Neural progenitor cell (in vitro differentiated cells): ENCODE data around the gene ZNF564. TPM values are rescaled to one million over a fixed set of nuclear protein-coding genes. Genes with fewer than 3 reads are reported as not detected.

Experiments used
- DNase-seq: peaks from one replicate; pipeline ENCODE4 v3.0.0-alpha.2; 2016; ENCODE audit warnings: low spot score
- H2AFZ ChIP-seq: fragments of 200-600 bp; sonication (generic); replicated peaks from 2 replicates; pipeline ENCODE4 v1.6.1; 2016; ENCODE audit warnings: antibody characterized with exemption
- H3F3A ChIP-seq: fragments of 200-600 bp; sonication (generic); 2 replicates; pipeline ENCODE4 v1.6.1; 2016; ENCODE audit warnings: antibody characterized with exemption, low read depth
- H3K27ac ChIP-seq: fragments of 200-600 bp; sonication (generic); 2 replicates; pipeline ENCODE4 v1.5.1; 2016; ENCODE audit warnings: mild to moderate bottlenecking
- H3K27me3 ChIP-seq: fragments of 200-600 bp; sonication (generic); 2 replicates; pipeline ENCODE4 v1.6.1; 2016; ENCODE audit warnings: mild to moderate bottlenecking, moderate library complexity
- H3K36me3 ChIP-seq: fragments of 200-600 bp; sonication (generic); 2 replicates; pipeline ENCODE4 v1.5.1; 2016
- H3K4me1 ChIP-seq: fragments of 200-600 bp; sonication (generic); 2 replicates; pipeline ENCODE4 v1.6.1; 2016; ENCODE audit warnings: mixed run types
- H3K4me2 ChIP-seq: fragments of 200-600 bp; sonication (generic); 2 replicates; pipeline ENCODE4 v1.6.1; 2016
- H3K4me3 ChIP-seq: fragments of 200-600 bp; sonication (generic); 2 replicates; pipeline ENCODE4 v1.5.1; 2016
- H3K79me2 ChIP-seq: fragments of 200-600 bp; sonication (generic); 2 replicates; pipeline ENCODE4 v1.6.1; 2016; ENCODE audit warnings: low read depth
- H3K9ac ChIP-seq: fragments of 200-600 bp; sonication (generic); 2 replicates; pipeline ENCODE4 v1.6.1; 2016
- H3K9me3 ChIP-seq: fragments of 200-600 bp; sonication (generic); 2 replicates; pipeline ENCODE4 v1.5.1; 2016; ENCODE audit warnings: low read depth
- H4K20me1 ChIP-seq: fragments of 200-600 bp; sonication (generic); 2 replicates; pipeline ENCODE4 v1.6.1; 2016; ENCODE audit warnings: low read depth
- H3K27ac Mint-ChIP-seq: 3 replicates; pipeline ENCODE4 v1.8.0; 2021; ENCODE audit warnings: mixed read lengths
- H3K27me3 Mint-ChIP-seq: 2 replicates; pipeline ENCODE4 v1.8.0; 2022; ENCODE audit warnings: low read depth, mild to moderate bottlenecking, inconsistent platforms, moderate library complexity, mixed read lengths; ENCODE audit not compliant: insufficient read depth
- H3K36me3 Mint-ChIP-seq: 3 replicates; pipeline ENCODE4 v1.8.0; 2021; ENCODE audit warnings: mixed read lengths
- H3K4me1 Mint-ChIP-seq: 3 replicates; pipeline ENCODE4 v1.8.0; 2021; ENCODE audit warnings: mixed read lengths
- H3K4me3 Mint-ChIP-seq: 3 replicates; pipeline ENCODE4 v1.8.0; 2021; ENCODE audit warnings: mild to moderate bottlenecking, moderate library complexity, mixed read lengths
- H3K9me3 Mint-ChIP-seq: 3 replicates; pipeline ENCODE4 v1.8.0; 2020; ENCODE audit warnings: mixed read lengths
- EZH2 ChIP-seq: fragments of 200-600 bp; sonication (generic); IDR thresholded peaks from 2 replicates; pipeline ENCODE4 v1.6.1; 2017; ENCODE audit warnings: antibody characterized with exemption, mild to moderate bottlenecking, moderate library complexity
- EZH2phosphoT487 ChIP-seq: fragments of 200-600 bp; sonication (generic); IDR thresholded peaks from 2 replicates; pipeline ENCODE4 v1.6.1; 2017; ENCODE audit warnings: antibody characterized with exemption
- total RNA-seq: library from RNA; depleted of rRNA; stranded (reverse); fragments of >200 nt; gene quantifications from 2 replicates; pipeline ENCODE4 v1.2.3, GENCODE V29; 2015; ENCODE audit warnings: low replicate concordance
- TF ChIP-seq, protein P1 (sequence below): fragments of 200-600 bp; sonication (generic); IDR thresholded peaks from 2 replicates; pipeline ENCODE4 v1.5.1; 2017; ENCODE audit warnings: antibody characterized with exemption, mild to moderate bottlenecking

Gene ZNF564
- total RNA-seq, 1 donor from 2014 or later: 13.9 TPM

DNA sequence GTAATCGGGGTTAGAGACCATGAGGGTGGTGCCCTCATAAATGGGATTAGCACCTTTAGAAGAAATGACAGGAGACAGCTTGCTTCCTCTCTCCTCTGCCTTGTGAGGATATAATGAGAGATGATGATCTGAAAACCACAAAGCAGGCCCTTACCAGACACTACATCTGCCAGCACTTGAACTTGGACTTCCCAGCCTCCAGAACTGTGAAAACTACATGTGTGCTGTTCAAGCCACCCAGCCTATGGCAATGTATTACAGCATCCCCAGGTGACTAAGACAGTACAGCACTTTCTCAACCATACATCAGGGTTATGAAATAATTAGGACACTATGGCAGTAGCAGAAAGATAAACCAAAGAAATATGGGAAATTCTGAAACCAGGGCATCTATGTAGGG is 7.4 kb downstream of the ZNF564 start:
- Histone ChIP-seq H3K4me3 (no peak overlapping the region), H3K4me1 (no peaks in the 10 kb centered on the region), H2AFZ (no peak overlapping the region), H3F3A (no peaks in the 10 kb centered on the region), H3K9ac (no peak overlapping the region), H3K36me3 (peaks cover 6% of the 10 kb centered on the region), H3K4me2 (no peak overlapping the region), H3K27ac (no peak overlapping the region), H3K9me3 (no peaks in the 10 kb centered on the region), H3K27me3 (no peaks in the 10 kb centered on the region), H4K20me1 (no peaks in the 10 kb centered on the region), H3K79me2 (peaks cover 92% of the 10 kb centered on the region)
- TF ChIP-seq, protein P1, sequence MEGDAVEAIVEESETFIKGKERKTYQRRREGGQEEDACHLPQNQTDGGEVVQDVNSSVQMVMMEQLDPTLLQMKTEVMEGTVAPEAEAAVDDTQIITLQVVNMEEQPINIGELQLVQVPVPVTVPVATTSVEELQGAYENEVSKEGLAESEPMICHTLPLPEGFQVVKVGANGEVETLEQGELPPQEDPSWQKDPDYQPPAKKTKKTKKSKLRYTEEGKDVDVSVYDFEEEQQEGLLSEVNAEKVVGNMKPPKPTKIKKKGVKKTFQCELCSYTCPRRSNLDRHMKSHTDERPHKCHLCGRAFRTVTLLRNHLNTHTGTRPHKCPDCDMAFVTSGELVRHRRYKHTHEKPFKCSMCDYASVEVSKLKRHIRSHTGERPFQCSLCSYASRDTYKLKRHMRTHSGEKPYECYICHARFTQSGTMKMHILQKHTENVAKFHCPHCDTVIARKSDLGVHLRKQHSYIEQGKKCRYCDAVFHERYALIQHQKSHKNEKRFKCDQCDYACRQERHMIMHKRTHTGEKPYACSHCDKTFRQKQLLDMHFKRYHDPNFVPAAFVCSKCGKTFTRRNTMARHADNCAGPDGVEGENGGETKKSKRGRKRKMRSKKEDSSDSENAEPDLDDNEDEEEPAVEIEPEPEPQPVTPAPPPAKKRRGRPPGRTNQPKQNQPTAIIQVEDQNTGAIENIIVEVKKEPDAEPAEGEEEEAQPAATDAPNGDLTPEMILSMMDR: no peak
- TF ChIP-seq EZH2phosphoT487 (no peak), EZH2 (no peak)
- Mint-ChIP-seq H3K4me3 (no peak overlapping the region), H3K27me3 (peaks cover 2% of the 10 kb centered on the region), H3K36me3 (peaks cover 58% of the 10 kb centered on the region), H3K4me1 (no peaks in the 10 kb centered on the region), H3K27ac (no peak overlapping the region), H3K9me3 (peaks cover 67% of the 10 kb centered on the region)
- no peak for DNase-seq

DNA sequence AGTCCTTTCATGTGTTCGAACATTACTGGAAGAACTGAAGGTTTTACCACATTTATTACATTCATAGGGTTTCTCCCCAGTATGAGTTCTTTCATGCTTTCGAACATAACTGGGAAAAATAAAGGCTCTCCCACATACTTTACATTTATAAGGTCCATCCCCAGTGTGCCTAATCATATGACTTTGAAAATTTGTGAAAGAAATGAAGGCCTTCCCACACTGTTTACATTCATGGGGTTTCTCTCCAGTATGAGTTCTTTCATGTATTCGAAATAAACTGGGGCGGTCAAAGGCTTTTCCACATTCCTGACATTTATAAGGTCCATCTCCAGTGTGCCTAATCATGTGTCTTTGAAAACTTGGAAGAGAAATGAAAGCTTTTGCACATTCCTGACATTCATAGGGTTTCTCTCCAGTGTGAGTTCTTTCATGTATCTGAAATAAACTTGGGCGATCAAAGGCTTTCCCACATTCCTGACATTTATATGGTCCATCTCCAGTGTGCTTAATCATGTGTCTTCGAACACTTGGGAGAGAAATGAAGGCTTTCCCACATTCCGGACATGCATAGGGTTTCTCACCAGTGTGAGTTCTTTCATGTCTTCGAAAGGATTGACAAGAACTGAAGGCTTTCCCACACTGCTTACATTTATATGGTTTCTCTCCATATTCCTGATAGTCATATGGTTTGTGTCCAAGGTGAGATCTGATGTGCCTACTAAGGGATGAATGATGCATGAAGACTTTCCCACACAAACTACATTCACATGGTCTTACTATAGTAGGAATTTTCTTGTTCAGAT is 24.0 kb downstream of the ZNF564 start:
- H3K36me3 Mint-ChIP-seq: peaks cover 83% of the 10 kb centered on the region
- peaks cover 90% of the 10 kb centered on the region for H3K9me3 Mint-ChIP-seq
- H3K27me3 Mint-ChIP-seq: peaks cover 11% of the 10 kb centered on the region
- peak; percentile 8 for DNase-seq
- H3K4me3 Mint-ChIP-seq: no peak overlapping the region
- Histone ChIP-seq H2AFZ (no peak overlapping the region), H3K79me2 (peaks cover 24% of the 10 kb centered on the region), H3K9ac (no peak overlapping the region), H4K20me1 (no peaks in the 10 kb centered on the region), H3K36me3 (peaks cover 70% of the 10 kb centered on the region), H3K27me3 (peaks cover 12% of the 10 kb centered on the region), H3K4me1 (no peaks in the 10 kb centered on the region), H3K9me3 (peaks cover 86% of the 10 kb centered on the region), H3K27ac (no peak overlapping the region), H3K4me3 (peak overlapping the region; percentile 15), H3F3A (peaks cover 25% of the 10 kb centered on the region), H3K4me2 (no peak overlapping the region)
- no peak for TF ChIP-seq EZH2
- TF ChIP-seq, protein P1: no peak
- TF ChIP-seq EZH2phosphoT487: no peak
- H3K27ac Mint-ChIP-seq: no peak overlapping the region
- H3K4me1 Mint-ChIP-seq: no peaks in the 10 kb centered on the region

DNA sequence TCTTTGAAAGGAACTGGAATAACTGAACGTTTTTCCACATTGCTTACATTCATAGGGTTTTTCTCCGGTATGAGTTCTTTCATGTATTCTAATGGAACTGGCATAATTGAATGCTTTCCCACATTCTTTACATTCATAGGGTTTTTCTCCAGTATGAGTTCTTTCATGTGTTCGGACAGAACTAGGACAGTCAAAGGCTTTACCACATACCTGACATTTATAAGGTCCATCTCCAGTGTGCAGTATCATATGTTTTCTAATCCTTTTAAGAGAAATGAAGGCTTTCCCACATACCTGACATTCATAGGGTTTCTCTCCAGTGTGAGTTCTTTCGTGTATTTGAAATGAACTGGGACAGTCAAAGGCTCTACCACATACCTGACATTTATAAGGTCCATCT is 24.7 kb downstream of the ZNF564 start:
- no peak for DNase-seq
- Histone ChIP-seq H4K20me1 (no peaks in the 10 kb centered on the region), H3K9ac (no peak overlapping the region), H3K9me3 (peaks cover 84% of the 10 kb centered on the region), H3K79me2 (peaks cover 20% of the 10 kb centered on the region), H3F3A (peaks cover 25% of the 10 kb centered on the region), H3K4me3 (peak overlapping the region; percentile 15), H3K27me3 (peaks cover 12% of the 10 kb centered on the region), H3K36me3 (peaks cover 69% of the 10 kb centered on the region), H2AFZ (no peak overlapping the region), H3K4me2 (no peak overlapping the region), H3K27ac (no peak overlapping the region), H3K4me1 (no peaks in the 10 kb centered on the region)
- H3K27ac Mint-ChIP-seq: no peak overlapping the region
- peaks cover 93% of the 10 kb centered on the region for H3K9me3 Mint-ChIP-seq
- TF ChIP-seq EZH2 (no peak), EZH2phosphoT487 (no peak)
- TF ChIP-seq, protein P1: no peak
- peaks cover 11% of the 10 kb centered on the region for H3K27me3 Mint-ChIP-seq
- peaks cover 86% of the 10 kb centered on the region for H3K36me3 Mint-ChIP-seq
- H3K4me3 Mint-ChIP-seq: no peak overlapping the region
- H3K4me1 Mint-ChIP-seq: no peaks in the 10 kb centered on the region
